OCI-LY3 (cell line): ENCODE results near the gene GBP1.
"Not testable (repeated sequence)": the region's sequence is repeated elsewhere in the genome, so short reads cannot be mapped to it uniquely, and the experiment has no call there.

ENCODE experiments used
- CTCF ChIP-seq: fragments of 200-600, 300-600 bp; sonication (generic); IDR thresholded peaks from 2 replicates; pipeline ENCODE4 v1.5.1; 2014; ENCODE audit warnings: antibody characterized with exemption, low read length, low read depth
- EZH2phosphoT487 ChIP-seq: fragments of 200-600 bp; shearing (Covaris generic); IDR thresholded peaks from 2 replicates; pipeline ENCODE4 v1.6.1; 2018; ENCODE audit warnings: antibody characterized with exemption, mixed run types, low read depth

- not testable (repeated sequence) for TF ChIP-seq CTCF, EZH2phosphoT487
These were observed 36.0 kb downstream of the GBP1 start for GRCh38 chr1:89029051-89029450.
